Measurements from ENCODE around the gene INSL3. TPM values are rescaled to one million over a fixed set of nuclear protein-coding genes. Genes with fewer than 3 reads are reported as not detected.
A peak's percentile ranks its signal among the peaks of the same experiment; 100 is the strongest.

INSL3 gene
- total and polyA plus RNA-seq, 2 donors (not counting 3 experiments of a cell fraction or from before 2014, with no cell fraction given): not detected

GRCh38 chr19:17794731-17795494, 26.4 kb downstream of the INSL3 start, which contains the start of gene B3GNT3:
TSS of gene B3GNT3 (plus strand) at chr19:17795138. CDS start at chr19:17807808, 12,670 bp downstream.
- CTCF ChIA-PET: interaction anchor here (0.7 to 2.1 kb wide), 5 partner anchors 11 to 61 kb away, joined by 3 to 17 read pairs (median 3); no protein-coding TSS in a partner anchor
- no peak for DNase-seq (ENCODE audit: low read depth, low spot score)
- Histone ChIP-seq H4K20me1 (replicated peaks; ENCODE audit: control insufficient read depth, extremely low read depth, insufficient read depth, low read length) (no peaks in the 10 kb centered on the region), H3K4me1 (ENCODE audit: control insufficient read depth, extremely low read depth, insufficient read depth, low read length) (peaks cover 3% of the 10 kb centered on the region), H3K9me1 (replicated peaks; ENCODE audit: control insufficient read depth, extremely low read depth, insufficient read depth, low read length) (no peaks in the 10 kb centered on the region), H3K4me3 (replicated peaks in 1 of 3; ENCODE audit: insufficient read depth in 1 of 3, low read depth in 1 of 3, low read length in 3 of 3) (peak within 1 kb of the TSS in 1 of 3 experiments; percentile 16), H3K27ac (ENCODE audit: insufficient read depth, low read depth, low read length) (no peak within 1 kb of the TSS), H3K9ac (replicated peaks; ENCODE audit: extremely low read depth, insufficient read depth, low read length) (no peak within 1 kb of the TSS), H3K4me2 (ENCODE audit: insufficient read depth, low read length) (peak within 1 kb of the TSS; percentile 55), H2AFZ (ENCODE audit: low read depth, low read length) (peak within 1 kb of the TSS; percentile 78), H3K27me3 (ENCODE audit: control insufficient read depth in 2 of 2, insufficient read depth in 2 of 2, low read length in 2 of 2) (peaks cover 13 to 14% of the 10 kb centered on the region in 2 experiments), H3K36me3 (ENCODE audit: control insufficient read depth in 2 of 2, extremely low read depth in 1 of 2, insufficient read depth in 2 of 2, low read length in 2 of 2) (no peaks in the 10 kb centered on the region), H3K9me3 (replicated peaks; ENCODE audit: control insufficient read depth, insufficient read depth, low read length) (no peaks in the 10 kb centered on the region), H3K79me2 (ENCODE audit: control insufficient read depth, insufficient read depth, low read length) (no peaks in the 10 kb centered on the region)
- POLR2A ChIA-PET: interaction anchor here (0.6 kb wide), 1 partner anchor 56 kb away, joined by 3 read pairs; no protein-coding TSS in a partner anchor
- intact Hi-C loops (cut with micrococcal nuclease): loop anchor here (5.0 kb wide), 1 partner anchor 137 kb away; the partner anchor contains the start of gene CCDC124
- FAIRE-seq: no peak
- TF ChIP-seq POLR2A (IDR thresholded peaks at IDR 0.05; ENCODE audit: low read depth, low read length) (no peak), EZH2 (IDR thresholded peaks at IDR 0.05; ENCODE audit: borderline replicate concordance, low read depth, low read length, severe bottlenecking) (peak; percentile 56)
- no TSS peak for BruUV-seq (replicated peaks)
- dilution Hi-C loops (cut with MboI; ENCODE audit: extremely low pct_ligation_motif_present, low sequenced_read_pairs): no loop called here

- ChIA-PET POLR2A (no interaction called here), CTCF (interaction anchor here (0.7 to 2.1 kb wide), 4 partner anchors 10 to 62 kb away, joined by 3 to 17 read pairs (median 3); no protein-coding TSS in a partner anchor)
- no peak overlapping the region for H3K27ac ChIP-seq (ENCODE audit: insufficient read depth, low read depth, low read length)
- H3K79me2 ChIP-seq (ENCODE audit: control insufficient read depth, insufficient read depth, low read length): no peaks in the 10 kb centered on the region
- no peak overlapping the region for H3K4me3 ChIP-seq (replicated peaks in 1 of 3; ENCODE audit: insufficient read depth in 1 of 3, low read depth in 1 of 3, low read length in 3 of 3)
- H3K4me1 ChIP-seq (ENCODE audit: control insufficient read depth, extremely low read depth, insufficient read depth, low read length): peaks cover 3% of the 10 kb centered on the region
- no peak overlapping the region for H3K9ac ChIP-seq (replicated peaks; ENCODE audit: extremely low read depth, insufficient read depth, low read length)
- peak overlapping the region; percentile 78 for H2AFZ ChIP-seq (ENCODE audit: low read depth, low read length)
- dilution Hi-C loops (cut with MboI; ENCODE audit: extremely low pct_ligation_motif_present, low sequenced_read_pairs): no loop called here
- no peak for DNase-seq (ENCODE audit: low read depth, low spot score)
- no peaks in the 10 kb centered on the region for H3K36me3 ChIP-seq (ENCODE audit: control insufficient read depth in 2 of 2, extremely low read depth in 1 of 2, insufficient read depth in 2 of 2, low read length in 2 of 2)
- no peak overlapping the region for H3K4me2 ChIP-seq (ENCODE audit: insufficient read depth, low read length)
- TF ChIP-seq FOS (IDR thresholded peaks at IDR 0.05; ENCODE audit: borderline replicate concordance, insufficient read depth, low read length) (no peak), POLR2A (IDR thresholded peaks at IDR 0.05; ENCODE audit: low read depth, low read length) (no peak), CTCF (IDR thresholded peaks at IDR 0.05; ENCODE audit: extremely low read depth in 1 of 2, insufficient read depth in 1 of 2, low read depth in 1 of 2, low read length in 2 of 2) (no peak), EZH2 (IDR thresholded peaks at IDR 0.05; ENCODE audit: borderline replicate concordance, low read depth, low read length, severe bottlenecking) (no peak), GATA2 (IDR thresholded peaks at IDR 0.05; ENCODE audit: insufficient read depth, insufficient read length, low read depth, low read length) (no peak), POLR2AphosphoS5 (IDR thresholded peaks at IDR 0.05; ENCODE audit: insufficient read depth, low read depth, low read length) (no peak), JUN (IDR thresholded peaks at IDR 0.05; ENCODE audit: borderline replicate concordance, insufficient read depth, insufficient read length, low read depth) (no peak), MYC (IDR thresholded peaks at IDR 0.05; ENCODE audit: low read depth, low read length) (no peak), MAX (IDR thresholded peaks at IDR 0.05; ENCODE audit: insufficient read depth, insufficient read length) (no peak)
- intact Hi-C loops (cut with micrococcal nuclease): loop anchor here (5.0 kb wide), 1 partner anchor 138 kb away; the partner anchor contains the start of gene CCDC124
- peaks cover 13 to 14% of the 10 kb centered on the region in 2 experiments for H3K27me3 ChIP-seq (ENCODE audit: control insufficient read depth in 2 of 2, insufficient read depth in 2 of 2, low read length in 2 of 2)
- H3K9me1 ChIP-seq (replicated peaks; ENCODE audit: control insufficient read depth, extremely low read depth, insufficient read depth, low read length): no peaks in the 10 kb centered on the region
- no peak for FAIRE-seq
- BruUV-seq (replicated peaks): no TSS peak
- H3K9me3 ChIP-seq (replicated peaks; ENCODE audit: control insufficient read depth, insufficient read depth, low read length): no peaks in the 10 kb centered on the region
- H4K20me1 ChIP-seq (replicated peaks; ENCODE audit: control insufficient read depth, extremely low read depth, insufficient read depth, low read length): no peaks in the 10 kb centered on the region
These were observed 26.9 kb downstream of the INSL3 start for GRCh38 chr19:17794412-17794730.
